Natural killer cell (primary cell): Measurements from ENCODE around the gene ZBTB7B. TPM values are rescaled to one million over a fixed set of nuclear protein-coding genes. Genes with fewer than 3 reads are reported as not detected.
A peak's percentile ranks its signal among the peaks of the same experiment; 100 is the strongest.

Experiments
- ATAC-seq, 3 donors: fragments of 150-1000 bp in 2 of 3; fragments of 200-7000 bp in 1 of 3; cut with Tn5 transposase; 1 replicate in 1 of 3; 2 replicates in 2 of 3; pipeline ENCODE4 v1.10.0; 2021; ENCODE audit warnings: mild to moderate bottlenecking in 2 of 3, moderate library complexity in 2 of 3
- DNase-seq, 2 donors: peaks; one replicate each; pipeline versions ENCODE4 v3.0.0 to v3.0.0-alpha.2; 2013 to 2021; ENCODE audit warnings: mixed read lengths in 1 of 2
- H3K27ac ChIP-seq: one replicate; pipeline ENCODE4 v1.5.1; 2013; ENCODE audit warnings: mild to moderate bottlenecking, low read length
- H3K27me3 ChIP-seq: one replicate; pipeline ENCODE4 v1.6.1; 2013; ENCODE audit warnings: low read length; ENCODE audit not compliant: control insufficient read depth, insufficient read depth
- H3K36me3 ChIP-seq: one replicate; pipeline ENCODE4 v1.6.1; 2013; ENCODE audit warnings: low read length; ENCODE audit not compliant: control insufficient read depth, insufficient read depth
- H3K4me1 ChIP-seq: one replicate; pipeline ENCODE4 v1.6.1; 2013; ENCODE audit warnings: low read length; ENCODE audit not compliant: control insufficient read depth, insufficient read depth
- H3K4me3 ChIP-seq: one replicate; pipeline ENCODE4 v1.5.1; 2013; ENCODE audit warnings: low read length
- H3K9me3 ChIP-seq: one replicate; pipeline ENCODE4 v1.6.1; 2013; ENCODE audit warnings: low read length; ENCODE audit not compliant: control insufficient read depth, insufficient read depth
- H3K27ac Mint-ChIP-seq, 2 donors: one replicate each; pipeline ENCODE4 v1.8.0; 2022; ENCODE audit warnings: mild to moderate bottlenecking in 2 of 2, mixed read lengths in 2 of 2, moderate library complexity in 1 of 2
- H3K27me3 Mint-ChIP-seq, 2 donors: one replicate each; pipeline ENCODE4 v1.8.0; 2022; ENCODE audit warnings: low read depth in 2 of 2, mixed read lengths in 2 of 2
- H3K36me3 Mint-ChIP-seq: one replicate; pipeline ENCODE4 v1.8.0; 2022; ENCODE audit warnings: mixed read lengths
- H3K4me1 Mint-ChIP-seq, 2 donors: one replicate each; pipeline ENCODE4 v1.8.0; 2022; ENCODE audit warnings: mixed read lengths in 2 of 2
- H3K4me3 Mint-ChIP-seq: one replicate; pipeline ENCODE4 v1.8.0; 2022; ENCODE audit warnings: mild to moderate bottlenecking, moderate library complexity, mixed read lengths
- H3K9me3 Mint-ChIP-seq, 2 donors: one replicate each; pipeline ENCODE4 v1.8.0; 2022; ENCODE audit warnings: mixed read lengths in 2 of 2
- CTCF ChIP-seq: fragments of 200-600 bp; IDR thresholded peaks from one replicate; pipeline ENCODE4 v1.8.0; 2022; ENCODE audit warnings: antibody characterized with exemption
- WGBS: methylation state at CpG from one replicate; pipeline ENCODE4 v1.1.7; 2013; ENCODE audit warnings: missing lambda C conversion rate; ENCODE audit not compliant: insufficient coverage; 5-methylcytosine and 5-hydroxymethylcytosine counted together
- intact Hi-C: fragments of 100-400 bp; cut with micrococcal nuclease; formaldehyde crosslinking; loops from one replicate; pipeline ENCODE4 v1.14.2; 2022
- total RNA-seq, 4 donors: library from RNA; stranded (reverse); fragments of 120-200 nt in 1 of 4; gene quantifications; one replicate each; pipeline versions ENCODE4 v1.2.3 to v1.2.4, GENCODE V29; 2013 to 2022

The ZBTB7B gene
- total RNA-seq, 3 donors from 2014 or later (not counting 1 experiment from before 2014, with no cell fraction given) = 61.2 to 75.4 (median 63.3) TPM

GRCh38 chr1:155000726-155001424, 1.7 kb upstream of the ZBTB7B start:
- Mint-ChIP-seq H3K4me3 (peak overlapping the region; percentile 95), H3K9me3 (no peaks in the 10 kb centered on the region), H3K36me3 (no peaks in the 10 kb centered on the region), H3K4me1 (peaks cover 20 to 56% of the 10 kb centered on the region in 2 donors), H3K27me3 (no peaks in the 10 kb centered on the region), H3K27ac (peak overlapping the region; percentile 82 to 92)
- Histone ChIP-seq H3K36me3 (no peaks in the 10 kb centered on the region), H3K4me1 (peaks cover 68% of the 10 kb centered on the region), H3K27ac (peak overlapping the region; percentile 94), H3K4me3 (peak overlapping the region; percentile 75), H3K27me3 (no peaks in the 10 kb centered on the region), H3K9me3 (no peaks in the 10 kb centered on the region)
- ATAC-seq (peak; percentile 39 to 61 (median 52)), DNase-seq (peak; percentile 81 to 84)
- WGBS = under 1% methylated on average over 42 of the region's 43 CpGs
- intact Hi-C loops = loop anchor here (1.0 to 5.0 kb wide), 3 partner anchors 18 to 444 kb away; partner anchors contain the start of genes EFNA4, FLAD1 and UBE2Q1
- no peak for TF ChIP-seq CTCF

- no peaks in the 10 kb centered on the region for H3K9me3 ChIP-seq
- intact Hi-C loops = loop anchor here (1.0 to 5.0 kb wide), 3 partner anchors 18 to 444 kb away; partner anchors contain the start of genes EFNA4, FLAD1 and UBE2Q1
- peak overlapping the region; percentile 95 for H3K4me3 Mint-ChIP-seq
- H3K4me3 ChIP-seq = peak overlapping the region; percentile 75
- DNase-seq (no peak), ATAC-seq (no peak)
- H3K27ac Mint-ChIP-seq = peak overlapping the region; percentile 82 to 92
- H3K9me3 Mint-ChIP-seq = no peaks in the 10 kb centered on the region
- H3K36me3 Mint-ChIP-seq = no peaks in the 10 kb centered on the region
- peaks cover 25 to 61% of the 10 kb centered on the region in 2 donors for H3K4me1 Mint-ChIP-seq
- H3K4me1 ChIP-seq = peaks cover 73% of the 10 kb centered on the region
- no peak for TF ChIP-seq CTCF
- no peaks in the 10 kb centered on the region for H3K36me3 ChIP-seq
- no peaks in the 10 kb centered on the region for H3K27me3 Mint-ChIP-seq
- H3K27me3 ChIP-seq = no peaks in the 10 kb centered on the region
- WGBS = 0% methylated on average over 11 of the region's 11 CpGs
- H3K27ac ChIP-seq = peak overlapping the region; percentile 94
These were observed 1.3 kb upstream of the ZBTB7B start for GRCh38 chr1:155001425-155001674.

- H3K27ac ChIP-seq = peak overlapping the region; percentile 94
- intact Hi-C loops = loop anchor here (1.0 to 5.0 kb wide), 5 partner anchors 19 to 445 kb away; partner anchors contain the start of genes CKS1B, EFNA4, FLAD1 and UBE2Q1
- Mint-ChIP-seq H3K36me3 (no peaks in the 10 kb centered on the region), H3K27ac (peak overlapping the region; percentile 82 to 92), H3K9me3 (no peaks in the 10 kb centered on the region), H3K4me3 (peak overlapping the region; percentile 95), H3K27me3 (no peaks in the 10 kb centered on the region), H3K4me1 (peaks cover 30 to 66% of the 10 kb centered on the region in 2 donors)
- 0% methylated on average over 38 of the region's 38 CpGs for WGBS
- peak; percentile 80 to 93 (median 89) for ATAC-seq
- H3K27me3 ChIP-seq = no peaks in the 10 kb centered on the region
- H3K9me3 ChIP-seq = no peaks in the 10 kb centered on the region
- no peak for TF ChIP-seq CTCF
- peaks cover 78% of the 10 kb centered on the region for H3K4me1 ChIP-seq
- H3K4me3 ChIP-seq = peak overlapping the region; percentile 75
- DNase-seq = peak; percentile 97 to 98
- H3K36me3 ChIP-seq = no peaks in the 10 kb centered on the region
These were observed 733 bp upstream of the ZBTB7B start for GRCh38 chr1:155001675-155002463.
